ENCODE data around the gene MAP2K3. TPM values are rescaled to one million over a fixed set of nuclear protein-coding genes. Genes with fewer than 3 reads are reported as not detected.

Gene MAP2K3
- total and polyA plus RNA-seq, 2 of the 8 experiments (the other 6 are each of a cell fraction or from before 2014, with no cell fraction given) = 16.9 to 33.5 TPM

DNA sequence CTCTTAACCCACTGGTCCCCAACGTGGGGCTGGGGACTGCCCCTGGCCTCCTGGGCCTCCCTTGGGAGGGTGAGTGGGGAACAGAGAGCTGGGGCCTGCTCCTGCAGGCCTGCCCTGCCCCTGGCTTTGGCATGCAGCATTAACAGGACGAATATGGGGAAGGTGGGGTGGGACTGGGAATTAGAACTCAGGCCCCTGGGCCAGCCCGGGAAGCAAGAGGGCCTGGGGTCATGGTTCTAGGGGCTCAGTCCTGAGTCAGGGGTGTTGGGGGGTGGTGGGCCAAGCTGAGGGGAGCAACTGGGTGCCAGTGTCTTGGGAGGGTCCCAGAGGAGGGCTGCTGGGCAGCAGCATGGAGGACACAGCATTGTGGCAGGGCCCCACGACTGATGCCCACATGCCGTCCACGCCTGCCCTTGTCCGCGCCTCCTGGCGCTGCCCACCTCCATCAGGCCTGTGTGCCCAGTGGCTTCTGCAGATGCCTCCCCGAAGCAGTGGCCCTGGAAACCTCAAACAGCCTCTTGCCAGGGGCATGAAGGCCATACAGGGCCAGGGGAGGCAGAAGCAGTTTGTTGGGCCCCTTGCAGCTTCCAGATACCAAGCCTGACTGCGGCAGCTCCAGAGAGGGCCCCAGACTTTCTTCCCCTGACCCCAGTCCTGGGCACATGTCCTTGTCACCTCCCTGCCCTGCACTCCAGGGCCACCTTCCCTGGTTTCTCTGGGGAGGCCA is 4.8 kb downstream of the MAP2K3 start (continued):
- TF ChIP-seq SIRT6 (IDR thresholded peaks at IDR 0.05; ENCODE audit: low read length) = no peak
- no peak for TF ChIP-seq RXRA (IDR thresholded peaks at IDR 0.05; ENCODE audit: insufficient read depth, low read depth, low read length)
